Chondrocyte (in vitro differentiated cells): ENCODE measurements around the gene FGF8. TPM values are rescaled to one million over a fixed set of nuclear protein-coding genes. Genes with fewer than 3 reads are reported as not detected.

Source experiments
- DNase-seq: peaks from one replicate; pipeline ENCODE4 v3.0.0; 2021; ENCODE audit warnings: mixed read lengths, low spot score
- H3K27ac Mint-ChIP-seq: one replicate; pipeline ENCODE4 v1.8.0; 2021; ENCODE audit warnings: mild to moderate bottlenecking, moderate library complexity, mixed read lengths; ENCODE audit not compliant: unreplicated experiment
- H3K27me3 Mint-ChIP-seq: 2 replicates; pipeline ENCODE4 v1.8.0; 2021; ENCODE audit warnings: low read depth, mixed read lengths
- H3K36me3 Mint-ChIP-seq: 2 replicates; pipeline ENCODE4 v1.8.0; 2021; ENCODE audit warnings: low read depth, mixed read lengths
- H3K4me1 Mint-ChIP-seq: 2 replicates; pipeline ENCODE4 v1.8.0; 2021; ENCODE audit warnings: low read depth, mild to moderate bottlenecking, mixed read lengths
- H3K4me3 Mint-ChIP-seq: one replicate; pipeline ENCODE4 v1.8.0; 2021; ENCODE audit warnings: mild to moderate bottlenecking, moderate library complexity, mixed read lengths; ENCODE audit not compliant: unreplicated experiment
- H3K9me3 Mint-ChIP-seq: 2 replicates; pipeline ENCODE4 v1.8.0; 2021; ENCODE audit warnings: low read depth, mixed read lengths
- CTCF ChIP-seq: fragments of 200-600 bp; sonication (generic); IDR thresholded peaks from 2 replicates; pipeline ENCODE4 v1.5.0; 2021; ENCODE audit warnings: antibody characterized with exemption, mild to moderate bottlenecking, moderate library complexity
- total RNA-seq: library from RNA; stranded (reverse); gene quantifications from 3 replicates; pipeline ENCODE4 v1.2.1, GENCODE V29; 2021

Gene FGF8
- total RNA-seq, 1 donor from 2014 or later = not detected

GRCh38 chr10:101766306-101766705, 9.6 kb downstream of the FGF8 start:
- Mint-ChIP-seq H3K4me1 (no peaks in the 10 kb centered on the region), H3K27ac (no peak overlapping the region), H3K27me3 (peaks cover 29% of the 10 kb centered on the region), H3K36me3 (peaks cover 6% of the 10 kb centered on the region), H3K9me3 (no peaks in the 10 kb centered on the region), H3K4me3 (no peak overlapping the region)
- DNase-seq = peak; percentile 38
- TF ChIP-seq CTCF = no peak

GRCh38 chr10:101763141-101763846, 12.6 kb downstream of the FGF8 start:
- H3K4me3 Mint-ChIP-seq = no peak overlapping the region
- peak; percentile 39 for DNase-seq
- H3K36me3 Mint-ChIP-seq = peaks cover 5% of the 10 kb centered on the region
- no peak for TF ChIP-seq CTCF
- no peaks in the 10 kb centered on the region for H3K9me3 Mint-ChIP-seq
- H3K27me3 Mint-ChIP-seq = peaks cover 30% of the 10 kb centered on the region
- H3K4me1 Mint-ChIP-seq = no peaks in the 10 kb centered on the region
- H3K27ac Mint-ChIP-seq = no peak overlapping the region

- no peak overlapping the region for H3K27ac Mint-ChIP-seq
- DNase-seq = peak; percentile 46
- no peak overlapping the region for H3K4me3 Mint-ChIP-seq
- TF ChIP-seq CTCF = no peak
- H3K36me3 Mint-ChIP-seq = peaks cover 5% of the 10 kb centered on the region
- H3K4me1 Mint-ChIP-seq = no peaks in the 10 kb centered on the region
- peaks cover 30% of the 10 kb centered on the region for H3K27me3 Mint-ChIP-seq
- H3K9me3 Mint-ChIP-seq = no peaks in the 10 kb centered on the region
These were observed 13.2 kb downstream of the FGF8 start for GRCh38 chr10:101762736-101763135.

- Mint-ChIP-seq H3K4me3 (no peak overlapping the region), H3K9me3 (no peaks in the 10 kb centered on the region), H3K27ac (no peak overlapping the region), H3K36me3 (peaks cover 5% of the 10 kb centered on the region), H3K4me1 (no peaks in the 10 kb centered on the region), H3K27me3 (peaks cover 20% of the 10 kb centered on the region)
- peak; percentile 53 for DNase-seq
- TF ChIP-seq CTCF = no peak
These were observed 14.7 kb downstream of the FGF8 start for GRCh38 chr10:101761226-101761625.

GRCh38 chr10:101760510-101760909, 15.4 kb downstream of the FGF8 start:
- Mint-ChIP-seq H3K9me3 (no peaks in the 10 kb centered on the region), H3K27ac (no peak overlapping the region), H3K27me3 (peaks cover 15% of the 10 kb centered on the region), H3K4me3 (no peak overlapping the region), H3K36me3 (peaks cover 1% of the 10 kb centered on the region), H3K4me1 (no peaks in the 10 kb centered on the region)
- TF ChIP-seq CTCF = no peak
- DNase-seq = peak; percentile 17
